Activated naive CD4-positive, alpha-beta T cell (primary cell): ENCODE results near the gene ZGPAT.

Source experiments
- DNase-seq, 4 experiments: peaks; one replicate each; lab custom pipeline; 2025; lab: John Stamatoyannopoulos, UW

ZGPAT gene

DNA sequence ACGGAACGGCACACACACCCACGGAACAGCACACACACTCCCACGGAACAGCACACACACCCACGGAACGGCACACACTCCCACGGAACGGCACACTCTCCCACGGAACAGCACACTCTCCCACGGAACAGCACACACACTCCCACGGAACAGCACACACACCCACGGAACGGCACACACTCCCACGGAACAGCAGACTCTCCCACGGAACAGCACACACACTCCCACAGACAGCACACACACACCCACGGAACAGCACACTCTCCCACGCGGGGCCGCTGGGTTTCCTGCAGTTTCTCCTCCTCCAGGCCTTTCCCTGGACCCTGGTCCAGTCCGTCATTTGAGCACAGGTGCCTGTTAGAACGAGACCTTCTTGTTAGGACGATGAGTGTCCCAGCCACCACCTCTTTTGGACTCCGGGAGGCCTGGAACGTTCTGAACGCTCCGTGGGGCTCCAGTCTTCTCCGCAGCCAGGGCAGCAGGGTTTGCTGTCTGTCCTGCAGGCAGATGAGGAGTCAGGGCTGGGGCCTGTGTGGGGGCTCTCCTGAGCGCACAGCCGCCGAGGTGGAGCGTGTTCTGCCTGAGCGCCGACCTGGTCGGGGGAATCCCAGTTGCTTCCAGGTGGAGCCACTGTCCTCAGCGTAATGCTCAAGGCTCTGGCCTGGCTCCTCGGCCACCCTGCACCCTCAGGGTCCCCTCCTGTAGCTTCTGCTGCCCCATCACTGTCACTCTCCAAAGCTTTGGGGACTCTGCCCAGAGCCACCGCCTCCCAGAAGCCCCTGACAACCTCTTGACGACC lies 29.0 kb upstream of the ZGPAT start:
- no peak for DNase-seq

DNA sequence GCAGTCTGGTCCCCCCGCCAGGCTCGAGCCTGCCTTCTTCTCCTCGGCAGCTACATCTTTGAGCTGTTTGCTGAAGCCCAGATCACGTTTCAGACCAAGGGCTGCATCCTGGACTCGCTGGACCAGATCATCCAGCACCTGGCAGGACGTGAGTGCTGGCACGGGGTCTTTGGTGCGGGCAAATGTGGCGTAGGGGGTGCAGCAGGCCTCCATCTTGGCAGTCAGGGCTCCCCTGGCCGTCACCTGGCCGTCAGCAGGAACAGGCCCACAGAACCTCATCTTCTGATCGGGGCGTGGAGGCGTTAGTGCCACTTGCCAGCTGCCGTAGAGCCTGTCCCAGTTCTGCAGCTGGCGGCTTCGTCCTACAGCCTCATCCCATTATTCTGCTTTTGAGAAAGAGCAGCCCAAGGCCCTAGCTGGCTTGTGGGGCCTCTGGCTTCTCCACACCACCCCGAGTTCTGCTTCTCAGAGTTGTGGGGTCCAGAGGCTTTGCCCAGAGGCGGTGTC lies 28.0 kb upstream of the ZGPAT start:
- no peak for DNase-seq

- DNase-seq: no peak
These were observed 27.4 kb upstream of the ZGPAT start for GRCh38 chr20:63680427-63680826.

- no peak for DNase-seq
These were observed 26.8 kb upstream of the ZGPAT start for GRCh38 chr20:63680857-63681608.

GRCh38 chr20:63681609-63682142 lies 26.2 kb upstream of the ZGPAT start:
- DNase-seq: no peak

GRCh38 chr20:63682384-63683139 lies 25.3 kb upstream of the ZGPAT start:
- no peak for DNase-seq

DNA sequence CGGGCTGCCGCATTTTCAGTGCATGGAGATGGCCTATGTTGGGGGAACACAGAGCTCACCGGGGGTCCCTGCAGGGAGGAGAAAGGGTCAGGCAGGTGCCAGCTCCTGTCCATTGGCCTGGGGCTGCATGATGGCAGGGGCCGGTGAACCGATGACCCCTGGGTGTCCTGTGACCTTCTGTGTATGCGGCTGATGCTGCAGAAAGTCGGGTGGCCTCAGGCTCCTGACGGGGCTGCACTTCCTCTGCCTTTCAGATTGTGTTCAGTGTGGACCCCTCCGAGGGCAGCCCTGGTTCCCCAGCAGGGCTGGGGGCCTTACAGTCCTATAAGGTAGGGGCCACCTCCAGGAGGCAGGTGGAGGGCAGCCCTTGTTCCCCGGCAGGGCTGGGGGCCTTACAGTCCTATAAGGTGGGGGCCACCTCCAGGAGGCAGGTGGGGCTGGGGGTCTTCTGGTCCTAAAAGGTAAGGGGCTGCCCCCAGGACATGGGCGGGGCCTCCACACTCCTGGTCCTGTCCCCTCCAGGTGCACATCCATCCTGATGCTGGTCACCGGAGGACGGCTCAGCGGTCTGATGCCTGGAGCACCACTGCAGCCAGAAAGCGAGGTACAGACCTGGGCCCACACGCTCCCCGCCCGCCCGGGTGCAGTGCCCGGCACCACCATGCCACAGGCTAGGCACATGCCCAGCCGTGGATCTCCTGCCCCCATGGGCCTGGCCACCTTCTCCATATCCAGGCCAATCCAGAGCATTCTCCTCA lies 22.4 kb upstream of the ZGPAT start:
- DNase-seq: no peak

DNA sequence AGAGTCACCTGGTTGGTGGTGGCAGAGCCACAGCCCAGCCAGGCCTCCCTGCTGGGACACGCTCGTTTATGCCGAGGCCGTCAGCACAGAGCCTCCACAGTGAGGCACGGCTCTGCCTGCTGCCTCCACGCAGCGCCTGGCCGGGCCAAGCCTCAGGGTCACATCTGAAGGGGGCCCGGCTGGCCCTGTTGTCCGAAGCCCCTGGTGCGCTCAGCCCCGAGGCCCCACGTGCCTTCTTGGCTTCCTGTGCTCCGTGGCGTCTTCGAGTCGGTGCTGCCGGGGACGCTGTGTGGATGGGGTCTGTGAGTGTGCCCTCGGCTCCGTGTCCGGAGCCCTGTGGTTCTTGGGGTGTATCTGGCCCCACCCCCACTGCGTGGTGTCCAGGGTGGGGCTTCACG lies 21.7 kb upstream of the ZGPAT start:
- DNase-seq: no peak

- no peak for DNase-seq
These were observed 21.1 kb upstream of the ZGPAT start for GRCh38 chr20:63686492-63687321.

DNA sequence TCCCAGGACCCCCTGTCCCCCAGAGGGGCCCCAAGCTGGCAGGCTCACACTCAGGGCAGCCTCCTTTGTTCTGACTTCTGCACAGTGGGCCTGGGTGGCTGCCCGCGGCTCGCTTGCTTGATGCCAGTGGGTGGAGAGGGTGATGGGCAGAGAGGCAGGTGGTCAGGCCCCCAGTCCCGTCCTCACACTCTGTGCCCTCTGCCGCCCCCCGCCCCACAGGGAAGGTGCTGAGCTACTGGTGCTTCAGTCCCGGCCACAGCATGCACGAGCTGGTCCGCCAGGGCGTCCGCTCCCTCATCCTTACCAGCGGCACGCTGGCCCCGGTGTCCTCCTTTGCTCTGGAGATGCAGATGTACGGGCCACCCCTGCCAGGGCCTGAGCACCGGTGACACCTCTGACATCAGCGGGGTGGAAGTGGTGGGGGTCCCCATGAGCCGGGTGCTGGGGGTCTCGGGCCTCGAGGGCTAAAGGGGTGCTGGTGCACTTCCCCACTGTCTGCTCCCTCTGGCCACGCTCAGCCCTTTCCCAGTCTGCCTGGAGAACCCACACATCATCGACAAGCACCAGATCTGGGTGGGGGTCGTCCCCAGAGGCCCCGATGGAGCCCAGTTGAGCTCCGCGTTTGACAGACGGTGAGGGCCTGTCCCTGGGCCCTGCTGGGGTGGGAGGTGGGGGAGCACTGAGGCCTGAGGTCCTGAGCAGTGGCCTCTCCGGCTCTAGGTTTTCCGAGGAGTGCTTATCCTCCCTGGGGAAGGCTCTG lies 20.2 kb upstream of the ZGPAT start:
- DNase-seq: no peak

DNA sequence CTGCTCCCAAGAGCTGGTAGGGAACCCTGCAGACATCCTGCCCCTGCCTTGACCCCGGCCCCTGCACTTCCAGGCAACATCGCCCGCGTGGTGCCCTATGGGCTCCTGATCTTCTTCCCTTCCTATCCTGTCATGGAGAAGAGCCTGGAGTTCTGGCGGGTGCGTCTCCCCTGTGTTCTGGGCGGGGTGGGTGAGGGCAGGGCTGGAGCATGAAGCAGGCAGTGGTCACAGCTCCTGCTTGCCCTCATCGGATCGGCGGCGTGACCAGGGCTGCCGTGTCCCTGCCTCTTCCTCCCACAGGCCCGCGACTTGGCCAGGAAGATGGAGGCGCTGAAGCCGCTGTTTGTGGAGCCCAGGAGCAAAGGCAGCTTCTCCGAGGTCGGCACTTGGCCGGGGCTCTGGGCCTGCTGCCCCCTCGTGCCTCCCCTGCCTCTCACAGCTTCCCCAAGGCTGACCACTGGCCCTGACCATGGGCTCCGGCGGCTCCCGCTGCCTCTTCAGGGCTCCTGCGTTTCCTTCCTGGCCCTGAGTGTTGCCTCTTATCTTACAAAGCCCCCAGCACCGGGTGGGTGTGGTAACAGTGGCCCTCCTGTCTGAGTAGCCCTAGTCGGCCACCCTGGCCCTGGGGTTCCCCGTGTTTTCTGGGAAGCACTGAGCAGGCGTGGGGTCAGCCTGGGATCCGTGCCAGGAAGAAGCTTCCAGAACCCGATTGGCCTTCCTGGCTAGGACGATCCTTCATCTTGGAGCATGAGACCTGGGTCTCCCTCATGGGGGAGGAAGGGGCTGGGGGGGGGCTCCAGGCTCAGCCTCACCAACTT lies 19.4 kb upstream of the ZGPAT start:
- DNase-seq: no peak

GRCh38 chr20:63689046-63690002 lies 18.5 kb upstream of the ZGPAT start:
- DNase-seq: no peak

- DNase-seq: no peak
These were observed 17.6 kb upstream of the ZGPAT start for GRCh38 chr20:63690003-63690897.

- no peak for DNase-seq
These were observed 16.7 kb upstream of the ZGPAT start for GRCh38 chr20:63690898-63691710.

- DNase-seq: no peak
These were observed 16.0 kb upstream of the ZGPAT start for GRCh38 chr20:63691711-63692435.
